HS-27A (cell line): ENCODE results near the gene ITGA11.

Experiments
- DNase-seq: peaks from one replicate; pipeline ENCODE4 v3.0.0-alpha.2; 2012; ENCODE audit warnings: low read depth, missing footprints

ITGA11 gene

GRCh38 chr15:68375191-68375631 is 56.8 kb downstream of the ITGA11 start:
- no peak for DNase-seq

DNA sequence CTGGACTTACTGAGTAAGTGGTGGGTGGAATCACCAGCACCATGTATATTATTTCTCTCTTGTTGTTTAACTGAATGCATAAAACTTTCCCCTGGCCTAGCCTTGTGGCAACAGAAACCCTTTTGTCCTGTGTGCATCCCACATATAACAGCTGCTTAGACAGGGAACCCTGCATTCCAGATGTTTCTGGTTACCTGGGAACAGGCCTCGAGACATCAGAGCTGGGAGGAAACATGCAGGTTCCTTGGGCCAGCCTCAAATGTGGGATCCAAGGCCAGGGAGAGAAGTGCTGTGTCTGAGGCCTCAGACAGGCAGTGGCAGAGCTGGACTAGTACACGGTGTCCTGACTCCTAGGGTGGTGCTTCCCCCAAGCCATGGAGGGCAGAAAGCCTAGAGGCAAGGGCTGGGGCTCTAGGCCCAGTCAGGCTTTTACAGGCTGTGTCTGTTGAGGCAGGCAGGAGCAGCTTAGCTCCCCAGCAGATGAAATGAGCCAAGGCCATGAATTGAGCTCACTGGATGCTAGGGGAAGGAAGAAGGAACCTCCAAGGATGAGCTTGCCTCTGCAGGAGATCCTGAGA is 57.7 kb downstream of the ITGA11 start:
- no peak for DNase-seq

DNA sequence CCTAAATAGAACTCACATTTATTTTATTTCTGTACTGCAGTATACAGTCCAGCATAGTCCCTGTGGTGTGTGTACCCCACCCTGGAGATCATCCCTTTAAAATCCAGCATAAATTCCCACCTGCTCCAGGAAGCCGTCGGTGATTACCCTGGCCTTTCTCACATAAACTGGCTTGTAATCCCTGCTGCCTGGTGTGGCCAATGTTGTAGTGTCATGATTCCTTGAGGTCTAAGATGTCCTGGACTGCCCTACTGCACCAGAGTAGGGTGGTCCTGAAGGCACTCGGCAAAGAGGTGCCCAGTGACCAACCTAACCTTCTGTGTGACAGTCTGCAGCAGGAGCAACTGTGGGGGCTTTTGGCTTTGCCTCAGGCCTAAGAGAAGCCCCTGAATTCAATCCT is 58.9 kb downstream of the ITGA11 start:
- no peak for DNase-seq

- DNase-seq, result no peak
Measured at GRCh38 chr15:68372291-68372811, 59.6 kb downstream of the ITGA11 start.

- DNase-seq, result no peak
Measured at GRCh38 chr15:68371851-68372250, 60.1 kb downstream of the ITGA11 start.

- DNase-seq, result no peak
Measured at GRCh38 chr15:68371160-68371559, 60.8 kb downstream of the ITGA11 start.

DNA sequence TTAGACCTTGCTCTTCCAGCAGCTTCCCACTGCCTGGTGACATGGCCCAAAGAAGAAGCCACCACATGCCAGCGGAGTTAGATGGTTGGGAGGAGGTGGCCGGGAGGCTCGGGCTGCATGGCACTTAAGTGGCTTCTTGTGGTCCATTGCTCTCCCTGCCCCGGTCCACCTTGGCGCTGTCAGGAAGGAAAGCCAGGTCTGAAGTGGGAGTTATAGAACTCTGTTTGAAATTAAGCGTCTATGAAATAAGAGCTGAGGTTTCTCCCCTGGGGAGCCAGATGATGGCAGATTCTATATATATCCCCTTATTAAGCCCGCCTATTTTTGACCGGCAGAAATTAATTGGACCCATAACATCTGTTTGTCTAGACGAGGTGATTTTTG is 61.2 kb downstream of the ITGA11 start:
- no peak for DNase-seq

- DNase-seq, result no peak
Measured at GRCh38 chr15:68369931-68370767, 61.8 kb downstream of the ITGA11 start.

GRCh38 chr15:68368731-68369435 is 63.1 kb downstream of the ITGA11 start:
- DNase-seq, result no peak

DNA sequence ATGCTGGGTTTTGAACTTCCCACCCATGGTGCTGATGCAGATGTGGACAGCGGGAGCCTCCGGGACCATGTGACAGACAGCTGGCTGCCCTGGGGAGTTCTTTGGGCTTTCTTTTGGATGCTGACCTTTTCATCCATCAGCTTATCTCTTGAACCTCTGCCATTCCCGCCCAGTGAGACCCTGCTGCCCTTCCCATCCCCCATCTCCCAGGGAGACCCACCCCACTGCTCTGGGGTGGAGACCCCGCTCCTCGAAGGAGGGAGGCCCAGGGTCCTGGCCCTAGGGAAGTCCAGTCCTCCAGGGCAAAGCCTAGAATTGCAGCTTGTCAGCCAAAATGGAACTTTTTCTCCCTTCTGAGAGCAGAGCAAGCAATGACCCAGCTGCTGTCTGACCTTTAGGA is 64.0 kb downstream of the ITGA11 start:
- DNase-seq, result no peak

DNA sequence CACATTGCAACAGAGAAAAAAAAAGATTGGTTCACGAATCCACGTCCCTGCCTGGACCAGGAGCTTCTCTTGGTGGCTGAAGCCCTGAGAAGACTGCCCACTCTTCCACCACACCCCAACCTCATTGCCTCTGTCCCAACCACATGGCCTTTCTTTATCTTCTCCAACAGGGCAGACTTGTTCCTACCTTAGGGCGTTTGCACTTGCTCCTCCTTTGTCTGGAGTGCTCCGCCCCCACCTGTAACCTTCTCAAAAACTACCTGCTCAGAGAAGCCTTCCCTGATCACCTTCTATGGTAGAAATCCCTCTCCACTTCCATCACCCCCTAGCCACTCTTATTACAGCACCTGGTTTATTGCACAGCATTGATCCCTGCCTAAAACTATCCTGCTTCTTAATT is 64.7 kb downstream of the ITGA11 start:
- DNase-seq, result no peak

DNA sequence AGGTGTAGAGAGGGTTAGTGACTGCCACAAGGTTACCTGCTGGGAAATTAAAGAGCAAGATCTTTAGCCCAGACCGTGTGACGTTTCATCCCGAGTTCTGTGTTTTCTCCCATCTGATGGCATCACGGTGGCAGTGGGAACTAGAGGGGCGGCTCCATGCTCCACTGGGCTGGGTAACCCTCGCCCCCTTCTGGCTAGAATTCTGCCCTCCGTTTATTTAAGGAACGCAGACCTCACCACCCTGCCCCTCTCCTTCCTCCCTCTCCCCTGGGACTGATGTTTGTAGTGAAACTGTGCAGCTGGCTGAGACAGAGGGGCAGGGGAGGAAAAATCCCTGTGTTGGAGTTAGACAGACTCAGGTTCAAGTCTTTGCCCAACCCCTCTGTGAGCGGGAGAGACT is 65.6 kb downstream of the ITGA11 start:
- DNase-seq, result no peak

GRCh38 chr15:68365770-68366169 is 66.2 kb downstream of the ITGA11 start:
- DNase-seq, result no peak

GRCh38 chr15:68365140-68365745 is 66.7 kb downstream of the ITGA11 start:
- no peak for DNase-seq

- no peak for DNase-seq
Measured at GRCh38 chr15:68364660-68365035, 67.3 kb downstream of the ITGA11 start.

DNA sequence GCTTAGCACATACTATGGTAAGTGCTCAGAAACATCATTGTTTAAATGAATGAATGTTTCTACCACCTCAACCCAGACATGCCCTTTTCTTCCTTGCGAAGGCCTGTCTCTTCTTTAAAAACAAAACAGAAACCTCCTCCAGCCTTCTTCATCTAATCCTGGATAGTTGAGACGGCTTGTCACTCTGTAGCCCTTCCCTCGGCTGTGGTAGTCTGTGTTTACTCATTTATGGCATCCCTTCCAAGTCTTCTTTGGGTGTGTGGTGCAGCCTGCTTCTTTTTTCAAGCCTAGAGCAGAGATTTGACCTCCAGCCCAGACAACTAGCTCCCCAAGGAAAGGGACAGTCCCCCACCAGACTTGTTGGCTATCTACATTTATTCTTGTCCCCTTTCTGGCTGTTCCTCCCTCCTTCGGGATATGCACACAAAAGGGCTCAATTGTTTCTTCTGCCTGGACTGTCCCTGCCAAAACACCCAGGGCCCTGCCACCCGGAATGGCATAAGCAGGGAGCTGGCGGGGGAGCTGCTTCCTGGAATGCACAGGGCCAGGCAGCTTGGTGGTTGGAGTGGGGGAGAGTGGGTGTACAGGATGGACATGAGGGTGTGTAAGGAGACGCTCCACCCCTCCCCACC is 67.8 kb downstream of the ITGA11 start:
- DNase-seq, result no peak

- no peak for DNase-seq
Measured at GRCh38 chr15:68363353-68363752, 68.6 kb downstream of the ITGA11 start.

GRCh38 chr15:68362537-68363126 is 69.3 kb downstream of the ITGA11 start:
- no peak for DNase-seq

DNA sequence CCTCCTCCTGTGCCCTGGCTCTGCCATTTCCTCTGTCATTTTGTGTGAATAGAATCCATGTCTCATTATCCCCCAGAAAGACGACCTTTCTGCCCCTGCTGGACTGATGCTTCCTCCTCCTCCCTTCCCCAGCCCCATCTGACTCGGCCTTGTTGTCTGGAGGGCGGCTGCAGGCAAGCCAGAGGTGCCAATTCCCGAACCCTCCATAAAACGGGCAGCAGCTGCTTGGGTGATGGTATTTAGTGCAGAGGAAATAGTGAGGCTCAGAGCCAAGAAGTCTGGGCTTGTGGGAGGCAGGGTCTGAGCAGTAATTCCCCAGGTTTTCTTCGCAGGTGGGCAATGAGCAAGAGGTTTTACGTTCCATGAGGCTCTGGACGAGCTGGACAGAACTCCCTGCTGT is 71.2 kb downstream of the ITGA11 start:
- DNase-seq, result no peak

- DNase-seq, result no peak
Measured at GRCh38 chr15:68356778-68357177, 75.2 kb downstream of the ITGA11 start.

DNA sequence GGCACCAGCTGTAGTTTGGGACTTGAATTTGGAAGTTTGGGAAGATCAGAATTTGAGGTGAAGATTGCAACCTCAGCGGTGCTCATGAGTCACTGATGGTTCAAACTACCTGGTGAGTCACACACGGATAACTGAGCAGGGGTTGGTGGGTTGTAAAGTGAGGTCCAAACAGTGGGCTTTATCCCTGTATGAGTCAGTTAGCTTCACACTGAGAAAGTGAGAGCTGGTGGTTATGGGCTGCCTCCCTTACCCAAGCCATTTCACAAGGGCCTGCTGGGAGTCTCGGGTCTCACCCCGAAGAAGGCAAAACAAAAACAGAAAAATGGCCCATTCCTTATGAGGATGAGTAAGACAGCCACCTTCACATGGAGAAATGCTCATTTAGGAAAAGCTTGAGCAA is 77.0 kb downstream of the ITGA11 start:
- peak; percentile 77 for DNase-seq

DNA sequence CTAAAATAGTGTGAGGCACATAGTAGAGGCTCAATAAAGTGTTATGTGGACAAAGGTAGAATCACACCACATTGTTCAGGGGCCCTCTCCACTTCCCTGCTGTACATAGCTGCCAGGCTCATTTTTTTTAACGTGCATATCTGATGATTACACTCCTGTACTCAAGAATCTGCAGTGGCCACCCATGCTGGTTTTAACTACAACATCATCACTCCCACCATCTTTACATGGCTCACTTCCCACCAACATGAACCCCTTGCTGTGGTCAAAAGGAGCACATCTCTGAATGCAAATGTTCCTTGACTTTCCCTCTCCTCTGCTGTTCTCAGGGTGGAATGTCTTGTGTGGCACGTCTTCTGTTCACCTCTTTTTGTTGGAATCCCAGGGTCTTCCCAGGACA is 77.7 kb downstream of the ITGA11 start:
- no peak for DNase-seq
